ENCODE measurements around the gene KRT5.
"Not testable (repeated sequence)": the region's sequence is repeated elsewhere in the genome, so short reads cannot be mapped to it uniquely, and the experiment has no call there.

Gene KRT5

DNA sequence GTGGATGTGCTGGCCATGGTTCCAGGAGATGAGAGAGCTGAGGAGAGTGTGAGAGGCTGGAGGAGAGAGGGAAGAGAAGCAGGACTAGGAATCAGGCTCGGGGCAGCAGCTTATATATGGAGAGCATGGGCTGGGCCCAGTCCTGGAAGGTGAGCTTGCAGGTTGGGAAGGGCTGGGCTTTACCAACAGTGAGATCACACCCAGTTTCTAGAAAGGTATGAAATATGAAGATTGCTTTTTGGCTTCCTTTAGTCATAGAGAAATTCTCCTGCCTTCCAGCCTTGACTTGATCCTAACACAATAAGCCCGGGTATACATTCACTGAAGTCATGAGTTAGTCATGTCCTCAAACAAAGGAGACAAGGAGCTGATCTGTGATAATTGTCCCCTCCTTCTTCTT lies 27.0 kb downstream of the KRT5 start, which contains the start of gene KRT6A:
Gene KRT6A, minus strand, starts transcription at position 86 of the 400 bp plus-strand sequence. Its CDS starts 69 bp downstream, at position 17.
- DNase-seq, result no peak

GRCh38 chr12:52492405-52492804 lies 27.8 kb downstream of the KRT5 start:
- DNase-seq, result not testable (repeated sequence)

DNA sequence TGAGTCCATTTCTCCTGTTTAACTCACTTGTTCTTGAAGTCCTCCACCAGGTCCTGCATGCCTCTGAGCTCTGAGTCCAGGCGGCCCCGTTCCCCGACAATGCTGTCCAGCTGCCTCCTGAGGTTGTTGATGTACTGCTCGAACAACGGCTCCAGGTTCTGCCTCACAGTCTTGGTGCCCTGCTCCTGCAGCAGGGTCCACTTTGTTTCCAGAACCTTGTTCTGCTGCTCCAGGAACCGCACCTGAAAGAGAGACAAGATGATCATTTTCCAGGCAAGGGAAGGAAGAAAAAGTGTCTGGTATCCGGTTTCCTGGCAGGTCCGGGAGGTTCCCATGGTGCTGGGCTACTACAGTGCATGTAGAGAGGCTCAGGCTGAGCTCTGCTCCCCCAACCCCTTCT lies 28.7 kb downstream of the KRT5 start:
- not testable (repeated sequence) for DNase-seq

GRCh38 chr12:52488736-52489135 lies 31.5 kb downstream of the KRT5 start:
- no peak for DNase-seq

DNA sequence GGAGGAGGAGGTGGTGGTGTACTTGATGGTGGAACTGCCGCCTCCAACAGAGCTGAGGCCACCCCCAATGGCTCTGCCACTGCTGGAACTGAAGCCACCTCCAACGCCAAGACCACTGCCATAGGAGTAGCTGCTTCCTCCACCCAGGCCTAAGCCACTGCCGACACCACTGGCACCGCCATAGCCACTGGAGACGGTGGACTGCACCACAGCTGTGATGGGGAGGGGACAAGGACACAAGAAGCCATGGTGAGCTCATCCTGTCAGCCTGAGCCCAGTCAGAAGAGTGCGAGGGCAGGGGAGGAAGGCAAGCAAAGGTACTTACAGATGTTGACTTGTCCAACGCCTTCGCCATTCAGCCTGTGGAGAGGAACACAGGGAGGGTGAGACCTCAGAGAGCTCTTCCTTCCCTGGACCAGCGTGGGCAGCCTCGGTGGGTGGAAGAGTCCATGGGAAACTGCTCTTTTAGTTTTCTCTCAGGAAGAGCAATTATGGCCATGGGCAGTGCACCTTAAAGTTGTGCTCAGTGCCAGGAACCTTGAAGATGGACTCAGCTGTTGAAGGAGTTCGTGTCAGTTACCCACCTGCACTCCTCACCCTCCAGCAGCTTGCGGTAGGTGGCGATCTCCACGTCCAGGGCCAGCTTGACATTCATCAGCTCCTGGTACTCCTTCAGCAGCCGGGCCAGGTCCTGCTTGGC lies 32.3 kb downstream of the KRT5 start:
- DNase-seq, result not testable (repeated sequence)

DNA sequence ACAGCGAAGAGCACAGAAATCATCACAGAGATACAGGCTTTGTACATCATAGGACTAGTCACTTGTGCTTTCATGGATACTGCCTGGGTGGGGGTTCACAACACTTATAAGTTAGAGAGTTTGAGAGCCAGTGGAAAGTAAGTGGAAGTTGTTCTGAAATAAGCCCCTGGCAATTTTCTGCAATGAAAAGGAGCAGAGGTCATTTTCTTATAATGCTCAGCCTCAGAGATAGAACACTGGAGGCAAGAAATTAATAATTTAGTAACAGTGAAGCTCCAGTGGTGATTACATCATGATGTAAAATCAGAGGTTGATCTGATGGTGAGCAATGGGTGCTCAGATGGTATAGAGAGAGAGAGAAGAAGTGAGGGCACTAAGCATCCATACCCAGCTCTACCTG lies 33.0 kb downstream of the KRT5 start:
- DNase-seq, result no peak

- DNase-seq, result no peak
Measured at GRCh38 chr12:52486166-52487105, 33.8 kb downstream of the KRT5 start.

DNA sequence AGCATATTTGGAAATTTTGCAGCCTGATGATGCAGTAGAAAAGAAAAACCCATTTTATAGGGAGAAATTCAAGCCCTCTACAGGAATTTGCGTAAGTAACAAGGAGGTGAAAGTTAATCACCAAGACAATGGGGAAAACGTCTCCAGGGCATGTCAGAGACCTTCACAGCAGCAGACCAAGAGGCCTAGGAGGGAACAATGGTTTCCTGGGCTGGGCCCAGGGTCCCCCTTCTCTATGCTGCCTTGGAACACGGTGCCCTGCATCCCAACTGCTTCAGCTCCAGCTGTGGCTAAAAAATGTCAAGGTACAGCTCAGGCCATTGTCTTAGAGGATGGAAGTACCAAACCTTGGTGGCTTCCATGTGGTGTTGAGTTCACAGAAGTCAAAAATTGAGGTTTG lies 40.1 kb downstream of the KRT5 start:
- no peak for DNase-seq

DNA sequence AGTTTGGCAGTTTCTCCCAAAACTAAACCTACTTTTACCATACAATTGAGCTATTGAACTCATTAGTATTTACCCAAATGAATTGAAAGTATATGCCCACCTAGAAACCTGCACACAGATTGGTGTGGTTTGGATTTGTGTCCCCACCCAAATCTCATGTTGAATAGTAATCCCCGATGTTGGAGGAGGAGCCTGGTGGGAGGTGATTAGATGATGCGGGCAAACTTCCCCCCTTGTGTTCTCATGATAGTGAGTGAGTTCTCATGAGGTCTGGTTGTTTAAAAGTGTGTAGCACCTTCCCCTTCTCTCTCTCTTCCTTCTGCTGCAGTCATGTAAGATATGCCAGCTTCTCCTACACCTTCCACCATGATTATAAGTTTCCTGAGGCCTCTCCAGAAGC lies 42.5 kb downstream of the KRT5 start:
- no peak for DNase-seq

- no peak for DNase-seq
Measured at GRCh38 chr12:52474212-52474611, 46.0 kb downstream of the KRT5 start.

DNA sequence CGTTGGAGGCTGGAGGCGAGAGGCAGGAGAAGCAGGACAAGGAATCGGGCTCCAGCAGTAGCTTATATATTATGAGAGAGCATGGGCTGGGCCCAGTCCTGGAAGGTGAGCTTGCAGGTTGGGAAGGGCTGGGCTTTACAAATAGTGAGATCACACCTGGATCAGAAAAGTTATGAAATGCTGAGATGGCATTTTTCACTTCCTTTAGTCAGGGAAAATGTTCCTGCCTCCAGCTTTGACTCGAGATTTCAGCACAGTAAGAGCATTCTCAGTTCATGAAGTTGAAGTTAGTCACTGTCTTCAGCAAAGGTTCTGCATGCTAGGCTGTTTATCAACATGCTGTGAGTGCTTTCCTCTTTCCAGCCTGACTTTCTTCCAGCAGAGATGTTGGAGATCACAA lies 46.4 kb downstream of the KRT5 start, which contains the start of gene KRT6C:
Gene KRT6C, minus strand, starts transcription at position 38 of the 400 bp plus-strand sequence. CDS start 68 bp downstream, outside the sequence.
- no peak for DNase-seq

- no peak for DNase-seq
Measured at GRCh38 chr12:52469853-52470252, 50.3 kb downstream of the KRT5 start.

DNA sequence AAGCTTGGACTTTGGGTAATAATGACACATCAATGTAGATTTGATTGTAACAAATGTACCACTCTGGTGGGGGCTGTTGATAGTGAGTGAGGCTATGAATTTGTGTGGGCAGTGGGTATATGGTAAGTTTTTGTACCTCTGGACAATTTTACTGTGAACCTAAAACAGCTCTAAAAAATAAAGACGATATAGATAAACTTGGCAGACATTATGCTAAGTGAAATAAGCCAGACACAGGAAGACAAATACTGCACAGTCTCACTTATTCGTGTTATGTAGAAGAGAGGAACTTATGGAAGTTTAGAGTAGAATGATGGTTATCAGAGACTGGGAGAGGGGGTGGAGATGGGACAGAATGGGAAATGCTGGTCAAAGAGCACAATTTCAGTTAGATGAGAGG lies 55.3 kb downstream of the KRT5 start:
- no peak for DNase-seq

All from suppressor macrophage treated with lipopolysaccharide for 1 hour (primary cell).